GM18520 (cell line): ENCODE results near the gene KRTAP2-4.
"Not testable (repeated sequence)": the region's sequence is repeated elsewhere in the genome, so short reads cannot be mapped to it uniquely, and the experiment has no call there.

Experiments used
- ATAC-seq: cut with Tn5 transposase; IDR thresholded peaks from one replicate; pipeline ENCODE4 v1.9.1; 2021; ENCODE audit not compliant: unreplicated experiment

KRTAP2-4 gene

DNA sequence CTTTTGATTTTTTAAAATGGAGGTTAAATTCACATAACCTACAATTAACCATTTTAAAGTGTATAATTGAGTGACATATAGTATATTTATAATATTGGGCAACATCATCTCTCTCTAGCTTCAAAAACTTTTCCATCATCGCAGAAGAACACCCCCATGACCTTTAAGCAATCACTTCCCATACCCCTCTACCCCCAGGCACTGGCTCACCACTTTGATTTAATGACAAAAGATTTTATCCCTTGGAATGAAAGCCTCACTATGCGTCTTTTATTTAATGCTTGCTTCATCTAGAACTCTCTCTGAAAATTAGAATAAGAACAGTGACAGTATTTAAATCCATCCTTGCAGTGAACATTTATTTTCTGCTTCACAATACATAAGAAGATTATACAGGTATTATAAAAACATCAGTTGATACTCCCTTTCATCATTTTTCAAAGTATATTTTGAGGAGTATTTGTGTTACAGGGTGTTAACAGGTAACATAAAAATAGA, 27.8 kb downstream of the KRTAP2-4 start:
- no peak for ATAC-seq

- ATAC-seq, result not testable (repeated sequence)
These were observed 31.2 kb downstream of the KRTAP2-4 start, which contains the start of gene KRTAP1-3 for GRCh38 chr17:41034346-41034935. TSS of gene KRTAP1-3 (minus strand) at chr17:41034874. CDS start at chr17:41034821, 53 bp downstream.

DNA sequence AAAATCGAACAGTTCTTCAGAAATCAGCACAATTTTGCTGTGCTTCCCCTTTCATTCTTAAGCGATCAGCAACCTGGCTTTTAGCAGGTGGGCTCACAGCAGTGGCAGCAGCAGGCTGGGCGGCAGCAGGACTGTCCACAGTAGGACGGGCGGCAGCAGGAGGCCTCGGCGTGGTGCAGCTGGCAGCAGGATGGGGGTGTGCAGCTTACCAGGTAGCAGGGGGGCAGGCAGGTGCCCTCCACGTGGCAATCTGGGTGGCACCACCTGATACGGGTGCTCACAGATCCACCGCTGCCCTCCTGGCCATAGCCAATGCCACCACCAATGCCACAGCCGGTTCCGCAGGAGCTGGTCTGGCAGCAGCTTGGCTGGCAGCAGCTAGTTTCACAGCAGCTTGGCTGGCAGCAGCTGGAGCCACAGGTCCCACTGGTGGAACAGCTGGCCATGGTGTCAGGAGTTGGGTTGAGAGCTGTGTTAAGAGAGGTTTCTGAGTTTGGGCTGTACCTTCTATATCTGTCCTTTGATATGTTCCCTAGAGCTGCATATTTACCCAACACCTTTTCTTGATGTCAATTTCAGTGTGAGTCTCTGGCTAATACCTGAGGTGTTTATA, 35.9 kb downstream of the KRTAP2-4 start, which contains the start of gene KRTAP1-4:
TSS of gene KRTAP1-4 (minus strand) at position 563 of the 613 bp plus-strand sequence. CDS start at position 446, 117 bp downstream.
- no peak for ATAC-seq

GRCh38 chr17:41026715-41027471, 38.8 kb downstream of the KRTAP2-4 start, which contains the start of gene KRTAP1-5:
TSS of gene KRTAP1-5 (minus strand) at chr17:41027208. CDS start at chr17:41027155, 53 bp downstream.
- no peak for ATAC-seq

DNA sequence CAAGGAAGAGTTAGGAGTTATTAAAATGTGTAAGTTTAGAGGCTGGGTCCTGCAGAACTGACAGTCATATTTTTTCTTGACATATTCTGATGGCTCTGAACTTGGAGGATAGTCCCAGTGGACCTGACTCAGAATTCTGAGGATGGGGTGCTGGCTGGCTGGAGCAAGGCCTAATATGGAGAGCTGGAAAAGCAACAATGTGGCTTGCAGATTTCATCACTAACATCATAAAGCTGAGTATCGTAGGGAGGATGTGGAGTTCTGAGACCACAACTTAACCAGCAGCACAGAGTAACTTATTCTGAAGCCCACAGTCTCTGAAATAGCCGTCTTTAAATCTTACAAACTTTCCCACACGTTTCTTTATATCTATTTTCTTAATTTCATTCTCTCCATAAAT, 41.0 kb downstream of the KRTAP2-4 start:
- ATAC-seq, result no peak

GRCh38 chr17:41020336-41020735, 45.3 kb downstream of the KRTAP2-4 start:
- no peak for ATAC-seq

- ATAC-seq, result no peak
These were observed 46.3 kb downstream of the KRTAP2-4 start for GRCh38 chr17:41019415-41019814.

DNA sequence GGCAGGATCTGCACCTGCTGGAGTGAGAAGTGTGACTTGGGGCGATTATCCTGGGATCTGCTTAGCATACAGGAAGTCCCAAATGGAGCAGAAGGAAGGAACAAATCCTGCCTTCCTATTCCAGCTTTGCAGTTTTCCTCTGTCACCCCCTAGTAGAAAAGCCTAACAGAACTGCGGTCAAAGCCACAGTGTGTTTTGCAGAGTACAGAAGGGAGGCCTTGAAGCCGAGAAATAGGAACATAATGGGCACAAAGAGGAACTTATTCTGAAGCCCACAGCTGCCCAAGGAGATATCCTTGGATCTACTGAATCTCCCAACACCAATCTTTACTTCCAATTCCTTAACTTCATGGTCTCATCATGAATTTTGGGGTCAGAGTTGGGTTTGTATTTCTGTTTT, 47.1 kb downstream of the KRTAP2-4 start:
- no peak for ATAC-seq

- no peak for ATAC-seq
These were observed 49.0 kb downstream of the KRTAP2-4 start for GRCh38 chr17:41016578-41017215.

GRCh38 chr17:41015454-41015853, 50.2 kb downstream of the KRTAP2-4 start:
- no peak for ATAC-seq
